Left renal cortex interstitium (tissue), 4 donors: Measurements from ENCODE around the gene CDK14. TPM values are rescaled to one million over a fixed set of nuclear protein-coding genes. Genes with fewer than 3 reads are reported as not detected.

Experiments used
- DNase-seq, 4 donors: peaks; one replicate each; pipeline ENCODE4 v3.0.0-alpha.2; 2013; ENCODE audit warnings: low read depth in 4 of 4, low spot score in 2 of 4, missing footprints in 1 of 4
- polyA plus RNA-seq, 4 donors: library from polyadenylated mRNA; unstranded; fragments of 120-200 nt; gene quantifications; one replicate each; pipeline ENCODE4 v1.2.1, GENCODE V29; 2013; ENCODE audit not compliant: insufficient read length in 4 of 4

Gene CDK14
- polyA plus RNA-seq, 4 donors: 29.4 to 32.5 (median 29.7) TPM

- DNase-seq: no peak
Observed at GRCh38 chr7:90677486-90678404, 81.6 kb downstream of the CDK14 start.

- no peak for DNase-seq
Observed at GRCh38 chr7:90678986-90679385, 82.9 kb downstream of the CDK14 start.

DNA sequence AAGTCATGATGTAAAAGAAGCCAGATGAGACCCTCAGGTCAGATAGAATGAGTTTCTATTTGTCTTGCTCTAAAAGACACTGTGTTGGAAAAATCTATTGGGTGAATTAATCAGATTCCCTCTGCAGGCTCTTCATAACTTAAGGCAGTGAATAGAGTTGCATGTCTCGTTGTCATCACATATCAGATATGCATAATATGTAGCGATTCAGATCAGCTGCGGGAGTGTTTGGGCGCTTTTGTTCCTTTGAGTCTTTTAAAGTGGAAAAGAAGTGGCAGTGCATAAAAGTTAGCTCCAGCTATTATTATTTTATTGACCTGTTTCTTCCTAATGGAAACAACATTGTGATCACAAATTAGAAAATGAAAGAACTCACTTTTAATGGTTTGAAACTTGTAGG, 84.4 kb downstream of the CDK14 start:
- DNase-seq: no peak

GRCh38 chr7:90681336-90682022, 85.4 kb downstream of the CDK14 start:
- no peak for DNase-seq

- DNase-seq: no peak
Observed at GRCh38 chr7:90686146-90686545, 90.0 kb downstream of the CDK14 start.

GRCh38 chr7:90688810-90689209, 92.7 kb downstream of the CDK14 start:
- no peak for DNase-seq

- no peak for DNase-seq
Observed at GRCh38 chr7:90689260-90689659, 93.1 kb downstream of the CDK14 start.

DNA sequence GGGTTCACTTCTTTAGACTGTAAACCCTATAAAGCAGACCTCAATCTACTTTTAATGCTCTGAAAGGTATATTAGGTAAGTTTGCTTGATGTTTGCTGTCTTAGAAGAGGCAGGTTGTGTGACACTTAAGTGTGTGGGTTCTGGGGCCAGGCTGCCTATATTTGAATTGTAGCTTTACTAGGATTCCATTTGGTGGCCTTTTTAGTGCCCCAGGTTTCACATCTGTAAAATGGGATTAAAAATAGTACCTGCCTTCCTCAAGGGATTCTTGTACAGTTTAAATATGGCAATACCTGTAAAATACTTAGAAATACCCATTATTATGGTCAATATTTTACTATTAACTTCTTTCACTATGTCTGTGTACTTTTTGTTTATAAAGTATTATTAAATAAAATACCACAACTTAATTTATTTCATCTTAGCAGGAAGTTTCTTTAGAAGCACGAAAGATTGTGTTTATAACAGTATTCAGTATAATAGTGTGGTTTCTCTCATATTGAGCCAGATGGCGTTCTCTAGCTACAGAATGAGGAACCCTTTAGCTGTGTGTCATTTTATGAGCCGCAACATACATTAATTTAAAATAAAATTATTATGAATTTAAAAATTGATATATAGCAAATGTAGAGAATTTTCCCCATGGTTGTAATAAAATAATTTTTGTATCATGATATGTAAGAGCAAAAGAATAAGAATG, 94.2 kb downstream of the CDK14 start:
- no peak for DNase-seq

- DNase-seq: no peak
Observed at GRCh38 chr7:90692396-90692795, 96.3 kb downstream of the CDK14 start.

- no peak for DNase-seq
Observed at GRCh38 chr7:90692947-90693346, 96.8 kb downstream of the CDK14 start.

DNA sequence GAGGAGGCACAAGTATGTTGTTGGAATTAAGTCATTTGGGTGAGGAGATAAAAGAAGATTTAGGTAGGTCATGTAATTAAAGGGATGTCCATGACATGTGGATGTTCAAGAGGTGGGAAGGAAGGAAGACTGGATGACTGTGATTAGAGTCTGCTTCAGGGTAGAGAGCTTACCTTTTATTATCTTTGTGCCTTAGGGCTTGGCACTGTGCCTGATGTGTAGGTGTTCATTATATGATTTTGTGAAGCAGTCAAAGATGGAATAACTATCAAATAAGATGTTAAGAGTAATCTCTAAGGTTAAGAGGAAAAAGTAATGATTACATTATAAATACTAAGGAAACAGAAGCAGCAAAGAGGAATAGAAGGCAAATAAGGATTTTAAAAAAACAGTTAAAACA, 97.8 kb downstream of the CDK14 start:
- no peak for DNase-seq

DNA sequence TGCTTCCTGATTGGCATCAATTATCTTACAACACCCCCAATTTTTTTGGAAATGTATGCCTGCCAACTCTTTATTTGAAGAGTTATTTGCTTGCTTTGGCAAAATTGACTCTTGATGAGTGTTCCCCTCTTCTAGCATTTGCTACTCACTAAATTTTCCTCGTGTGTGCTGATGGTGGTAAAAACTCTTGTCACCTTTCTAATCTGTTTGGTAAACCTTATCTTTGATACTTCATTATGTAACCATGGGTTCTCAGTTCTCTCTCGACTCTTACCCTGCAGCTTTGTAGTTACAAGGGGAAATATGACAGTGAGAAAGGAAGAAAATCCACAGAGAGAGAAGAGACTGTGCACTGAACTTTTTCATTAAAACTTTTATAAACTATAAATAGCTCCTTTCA, 102.5 kb downstream of the CDK14 start:
- no peak for DNase-seq

DNA sequence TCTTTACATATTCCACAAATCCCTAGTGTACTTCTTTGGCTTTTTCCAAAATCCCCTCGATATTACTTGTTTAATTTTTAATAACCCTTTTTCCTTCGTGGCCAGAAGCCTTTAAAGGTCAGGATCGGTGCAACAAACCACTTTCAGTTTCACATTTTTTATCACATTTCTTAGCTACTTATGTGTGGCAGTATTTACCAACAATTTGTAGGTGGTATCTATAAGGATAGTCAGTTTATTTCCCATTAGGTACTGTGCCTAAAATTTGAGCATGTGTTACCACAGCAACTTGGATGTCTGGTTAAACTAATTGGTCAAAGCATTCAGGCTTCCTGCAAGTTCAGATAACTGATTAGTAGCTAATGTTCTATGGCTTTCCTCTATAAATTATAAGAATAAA, 104.9 kb downstream of the CDK14 start:
- DNase-seq: no peak

DNA sequence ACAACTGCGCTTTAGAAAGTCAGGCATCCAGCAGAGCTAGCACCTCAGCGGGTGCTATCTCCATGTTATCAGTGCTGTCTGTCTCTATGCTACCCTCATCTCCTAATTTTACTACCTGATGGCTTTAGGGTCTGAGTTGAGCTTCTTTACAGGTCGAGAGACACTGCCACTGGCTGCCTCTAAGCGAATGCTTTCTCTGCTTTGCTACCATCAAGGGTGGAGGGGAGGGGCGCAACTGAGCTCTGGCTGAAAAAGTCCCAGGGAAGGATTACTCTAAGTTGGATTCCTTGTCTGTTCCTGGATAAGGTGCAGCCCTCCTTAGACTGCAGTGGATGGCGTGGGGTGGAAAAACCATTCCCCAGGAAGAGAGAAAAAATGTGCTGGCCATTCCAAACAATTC, 105.7 kb downstream of the CDK14 start:
- no peak for DNase-seq

GRCh38 chr7:90705391-90706071, 109.4 kb downstream of the CDK14 start:
- no peak for DNase-seq

GRCh38 chr7:90706072-90706716, 110.1 kb downstream of the CDK14 start:
- no peak for DNase-seq

DNA sequence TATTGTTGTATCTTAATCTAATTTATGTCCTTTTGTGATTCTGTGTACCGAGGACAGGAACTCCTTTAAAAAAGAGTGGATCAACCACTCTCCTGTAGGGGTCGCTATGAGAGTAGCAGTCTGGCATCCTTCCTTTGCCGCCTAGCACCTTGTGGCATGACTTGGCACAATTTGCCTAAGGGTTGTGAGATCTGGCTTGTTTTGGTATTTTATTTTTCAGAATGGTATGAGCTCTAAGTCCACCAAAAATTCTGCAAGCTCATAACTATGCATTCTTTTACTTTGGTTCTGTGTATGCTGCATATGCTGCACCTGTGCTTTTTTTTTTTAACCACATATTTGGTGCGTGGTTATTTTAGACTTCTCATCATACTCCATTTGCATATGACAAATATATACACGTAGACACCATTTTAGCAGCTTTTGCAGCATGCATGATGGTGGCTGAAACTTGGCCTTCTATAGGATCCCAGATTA, 112.8 kb downstream of the CDK14 start:
- DNase-seq: no peak

- DNase-seq: no peak
Observed at GRCh38 chr7:90709501-90710465, 113.7 kb downstream of the CDK14 start.

DNA sequence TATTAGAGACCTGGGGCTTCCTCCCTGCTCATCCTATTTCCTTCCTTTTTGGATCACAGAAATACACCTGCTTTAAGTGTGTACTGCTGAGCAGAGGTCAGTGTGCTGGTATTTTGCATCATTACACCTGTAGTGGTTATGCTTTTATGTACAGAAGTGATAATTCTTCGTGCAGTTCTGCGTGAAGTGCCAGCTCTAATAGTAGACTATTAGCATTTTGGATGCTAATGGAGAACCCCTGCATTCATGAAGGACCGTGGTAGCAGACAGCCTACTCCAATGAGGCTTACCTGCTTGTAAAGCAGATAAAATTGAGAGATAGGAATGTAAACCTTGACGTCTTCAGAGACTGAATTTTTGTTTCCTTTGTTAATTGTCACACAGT, 114.3 kb downstream of the CDK14 start:
- DNase-seq: no peak
